ENCODE results near the gene TFEC. TPM values are rescaled to one million over a fixed set of nuclear protein-coding genes. Genes with fewer than 3 reads are reported as not detected.

Gene TFEC
- total and polyA plus RNA-seq, 2 of the 4 experiments (the other 2 are of a cell fraction): under 0.01 to 0.02 TPM

DNA sequence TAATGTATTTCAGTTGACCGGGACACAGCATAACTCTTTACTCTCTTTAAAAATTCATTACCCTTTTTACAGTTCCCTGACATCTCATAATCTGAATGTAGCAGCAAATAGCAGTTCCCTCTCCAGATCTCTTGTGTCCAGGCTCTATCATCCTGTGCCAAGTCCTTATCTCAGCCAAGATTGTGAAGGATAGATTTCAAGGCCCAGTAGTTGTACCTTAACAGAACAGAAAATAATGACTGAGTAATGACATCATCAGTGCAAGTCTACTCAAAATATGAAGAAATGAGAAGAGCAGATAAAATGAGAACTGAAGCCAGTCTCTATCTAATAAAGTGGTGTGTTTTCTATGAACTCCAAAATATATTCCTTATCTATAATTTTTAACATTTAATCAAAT is 92.6 kb downstream of the TFEC start:
- TF ChIP-seq, protein P1, sequence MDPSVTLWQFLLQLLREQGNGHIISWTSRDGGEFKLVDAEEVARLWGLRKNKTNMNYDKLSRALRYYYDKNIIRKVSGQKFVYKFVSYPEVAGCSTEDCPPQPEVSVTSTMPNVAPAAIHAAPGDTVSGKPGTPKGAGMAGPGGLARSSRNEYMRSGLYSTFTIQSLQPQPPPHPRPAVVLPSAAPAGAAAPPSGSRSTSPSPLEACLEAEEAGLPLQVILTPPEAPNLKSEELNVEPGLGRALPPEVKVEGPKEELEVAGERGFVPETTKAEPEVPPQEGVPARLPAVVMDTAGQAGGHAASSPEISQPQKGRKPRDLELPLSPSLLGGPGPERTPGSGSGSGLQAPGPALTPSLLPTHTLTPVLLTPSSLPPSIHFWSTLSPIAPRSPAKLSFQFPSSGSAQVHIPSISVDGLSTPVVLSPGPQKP (IDR thresholded peaks at IDR 0.05; ENCODE audit: borderline replicate concordance, low read depth, low read length): no peak
- TF ChIP-seq MAZ (IDR thresholded peaks at IDR 0.05; ENCODE audit: borderline replicate concordance, low read depth, low read length) (no peak), CEBPB (IDR thresholded peaks at IDR 0.05; ENCODE audit: low read depth, low read length) (no peak), MAFK (IDR thresholded peaks at IDR 0.05; ENCODE audit: low read depth, low read length) (no peak), BHLHE40 (IDR thresholded peaks at IDR 0.05; ENCODE audit: low read depth, low read length) (no peak), NFE2L2 (IDR thresholded peaks at IDR 0.05; ENCODE audit: low read depth, low read length) (no peak), FOS (IDR thresholded peaks at IDR 0.05; ENCODE audit: low read depth, low read length) (no peak), MXI1 (IDR thresholded peaks at IDR 0.05; ENCODE audit: borderline replicate concordance, low read depth, low read length) (no peak), RAD21 (IDR thresholded peaks at IDR 0.05; ENCODE audit: low read length) (no peak)
- TF ChIP-seq, protein P2, sequence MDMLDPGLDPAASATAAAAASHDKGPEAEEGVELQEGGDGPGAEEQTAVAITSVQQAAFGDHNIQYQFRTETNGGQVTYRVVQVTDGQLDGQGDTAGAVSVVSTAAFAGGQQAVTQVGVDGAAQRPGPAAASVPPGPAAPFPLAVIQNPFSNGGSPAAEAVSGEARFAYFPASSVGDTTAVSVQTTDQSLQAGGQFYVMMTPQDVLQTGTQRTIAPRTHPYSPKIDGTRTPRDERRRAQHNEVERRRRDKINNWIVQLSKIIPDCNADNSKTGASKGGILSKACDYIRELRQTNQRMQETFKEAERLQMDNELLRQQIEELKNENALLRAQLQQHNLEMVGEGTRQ (IDR thresholded peaks at IDR 0.05; ENCODE audit: low read depth, low read length): no peak
- TF ChIP-seq, protein P3, sequence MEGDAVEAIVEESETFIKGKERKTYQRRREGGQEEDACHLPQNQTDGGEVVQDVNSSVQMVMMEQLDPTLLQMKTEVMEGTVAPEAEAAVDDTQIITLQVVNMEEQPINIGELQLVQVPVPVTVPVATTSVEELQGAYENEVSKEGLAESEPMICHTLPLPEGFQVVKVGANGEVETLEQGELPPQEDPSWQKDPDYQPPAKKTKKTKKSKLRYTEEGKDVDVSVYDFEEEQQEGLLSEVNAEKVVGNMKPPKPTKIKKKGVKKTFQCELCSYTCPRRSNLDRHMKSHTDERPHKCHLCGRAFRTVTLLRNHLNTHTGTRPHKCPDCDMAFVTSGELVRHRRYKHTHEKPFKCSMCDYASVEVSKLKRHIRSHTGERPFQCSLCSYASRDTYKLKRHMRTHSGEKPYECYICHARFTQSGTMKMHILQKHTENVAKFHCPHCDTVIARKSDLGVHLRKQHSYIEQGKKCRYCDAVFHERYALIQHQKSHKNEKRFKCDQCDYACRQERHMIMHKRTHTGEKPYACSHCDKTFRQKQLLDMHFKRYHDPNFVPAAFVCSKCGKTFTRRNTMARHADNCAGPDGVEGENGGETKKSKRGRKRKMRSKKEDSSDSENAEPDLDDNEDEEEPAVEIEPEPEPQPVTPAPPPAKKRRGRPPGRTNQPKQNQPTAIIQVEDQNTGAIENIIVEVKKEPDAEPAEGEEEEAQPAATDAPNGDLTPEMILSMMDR (conservative IDR thresholded peaks at IDR 0.05; ENCODE audit: low read depth, low read length): no peak

More for the DNA sequence above, 92.6 kb downstream of the TFEC start:
- no peak overlapping the region for H3K14ac ChIP-seq (replicated peaks; ENCODE audit: low read depth, low read length)
- H3K4me3 ChIP-seq (ENCODE audit: insufficient read depth, low read depth, low read length): no peak overlapping the region
- ChIA-PET POLR2A (ENCODE audit: unreplicated experiment) (no interaction called here), CTCF (no interaction called here)
- no peak overlapping the region for H4K8ac ChIP-seq (ENCODE audit: low read depth in 2 of 2, low read length in 2 of 2)
- H2AK5ac ChIP-seq (ENCODE audit: low read depth, low read length): no peak overlapping the region
- no peak overlapping the region for H2BK120ac ChIP-seq (ENCODE audit: low read depth, low read length)
- no peak overlapping the region for H2AFZ ChIP-seq (replicated peaks; ENCODE audit: low read length, poor library complexity)
- DNase-seq (no peak), ATAC-seq (ENCODE audit: low read depth) (no peak)
- H2BK5ac ChIP-seq (ENCODE audit: low read depth, low read length, poor library complexity, severe bottlenecking): no peak overlapping the region
- no peaks in the 10 kb centered on the region for H3K4me1 ChIP-seq (ENCODE audit: control insufficient read depth, insufficient read depth, low read length)
- no peak overlapping the region for H2BK15ac ChIP-seq (ENCODE audit: low read depth, low read length)
- no peak overlapping the region for H3K4me2 ChIP-seq (ENCODE audit: low read depth, low read length)
- intact Hi-C loops (cut with micrococcal nuclease): no loop called here
- no peak overlapping the region for H4K5ac ChIP-seq (ENCODE audit: low read depth, low read length)
- no peaks in the 10 kb centered on the region for H3K79me1 ChIP-seq (ENCODE audit: low read depth in 1 of 2, low read length in 2 of 2)
- H2AK9ac ChIP-seq (replicated peaks; ENCODE audit: low read depth, low read length, poor library complexity): no peak overlapping the region
- H4K20me1 ChIP-seq (ENCODE audit: insufficient read depth, low read length): no peaks in the 10 kb centered on the region
- H3K4ac ChIP-seq (ENCODE audit: low read depth, low read length): no peak overlapping the region
- dilution Hi-C loops (cut with HindIII; ENCODE audit: low sequenced_read_pairs, unreplicated experiment): no loop called here
- H3K9ac ChIP-seq (ENCODE audit: low read depth, low read length): no peak overlapping the region
- no peak overlapping the region for H3K56ac ChIP-seq (ENCODE audit: extremely low read depth, insufficient read depth, low read length)
- no peak overlapping the region for H3K27ac ChIP-seq (ENCODE audit: insufficient read depth, low read length)
- WGBS, 2 experiments (ENCODE audit: extremely low coverage in 2 of 2, insufficient read length in 1 of 2): no CpG with 5 or more reads among the region's 1 CpG
- in situ Hi-C loops (cut with MboI; ENCODE audit: low sequenced_read_pairs): no loop called here
- no peaks in the 10 kb centered on the region for H3K9me3 ChIP-seq (ENCODE audit: control insufficient read depth, insufficient read depth, low read length)
- H2BK20ac ChIP-seq (ENCODE audit: low read depth, low read length): no peak overlapping the region
- H3K27me3 ChIP-seq (ENCODE audit: control insufficient read depth, insufficient read depth, low read length): no peaks in the 10 kb centered on the region
- H3K9me1 ChIP-seq (ENCODE audit: insufficient read depth, low read length): no peaks in the 10 kb centered on the region
- H3K23ac ChIP-seq (ENCODE audit: low read depth, low read length): no peak overlapping the region
- no peak overlapping the region for H4K91ac ChIP-seq (ENCODE audit: insufficient read depth, low read depth, low read length)
- no peaks in the 10 kb centered on the region for H3K36me3 ChIP-seq (ENCODE audit: control insufficient read depth, insufficient read depth, low read length)
- H3K18ac ChIP-seq (ENCODE audit: low read depth, low read length): no peak overlapping the region
- BruUV-seq (replicated peaks): no TSS peak
